Body of pancreas (tissue), 4 donors: ENCODE results near the gene CD180.

ENCODE experiments used
- CTCF ChIP-seq, 7 experiments: fragments of 450-650 bp in 4 of 7; fragments of 200-600 bp in 3 of 7; sonication (generic) in 3 of 7; IDR thresholded peaks; one replicate each; pipeline ENCODE4 v1.5.1; 2016 to 2019; ENCODE audit warnings: antibody characterized with exemption in 7 of 7
- POLR2A ChIP-seq, 3 donors: fragments of 450-650 bp; IDR thresholded peaks; one replicate each; pipeline ENCODE4 v1.6.1; 2016; ENCODE audit warnings: antibody characterized with exemption in 3 of 3, mild to moderate bottlenecking in 2 of 3

- TF ChIP-seq POLR2A (IDR thresholded peaks at IDR 0.05) (no peak), CTCF (IDR thresholded peaks at IDR 0.05) (no peak)
Observed at GRCh38 chr5:67233075-67233474, 36.5 kb upstream of the CD180 start.
